WTC11 (cell line): ENCODE data around the gene CLPX. TPM values are rescaled to one million over a fixed set of nuclear protein-coding genes. Genes with fewer than 3 reads are reported as not detected.

ENCODE experiments used
- ATAC-seq: fragments of 200-7000 bp; cut with Tn5 transposase; 2 replicates; pipeline ENCODE4 v1.10.0; 2021; ENCODE audit warnings: mild to moderate bottlenecking, moderate library complexity
- CTCF ChIA-PET: fragments of 300-600 bp; sonication (Branson Sonifier 250); formaldehyde crosslinking; loops from one replicate; lab custom pipeline; 2021; ENCODE audit warnings: antibody characterized with exemption; lab: Charles Lee
- POLR2A ChIA-PET: fragments of 350-600 bp; sonication (Branson Sonifier 250); formaldehyde crosslinking; loops from one replicate; lab custom pipeline; 2021; ENCODE audit warnings: antibody characterized with exemption; lab: Charles Lee
- DNase-seq: peaks from one replicate; pipeline ENCODE4 v3.0.0; 2021; ENCODE audit warnings: low spot score
- H3K27ac Mint-ChIP-seq: 2 replicates; pipeline ENCODE4 v1.8.0; 2021; ENCODE audit warnings: mixed read lengths
- H3K27me3 Mint-ChIP-seq: 2 replicates; pipeline ENCODE4 v1.8.0; 2021; ENCODE audit warnings: low read depth, mild to moderate bottlenecking, moderate library complexity, mixed read lengths
- H3K36me3 Mint-ChIP-seq: 2 replicates; pipeline ENCODE4 v1.8.0; 2021; ENCODE audit warnings: mixed read lengths
- H3K4me1 Mint-ChIP-seq: 2 replicates; pipeline ENCODE4 v1.8.0; 2022; ENCODE audit warnings: mixed read lengths
- H3K4me3 Mint-ChIP-seq: 2 replicates; pipeline ENCODE4 v1.8.0; 2021; ENCODE audit warnings: mild to moderate bottlenecking, moderate library complexity, mixed read lengths
- H3K9me3 Mint-ChIP-seq: 2 replicates; pipeline ENCODE4 v1.8.0; 2021; ENCODE audit warnings: mixed read lengths
- CREM ChIP-seq: sonication (generic); formaldehyde crosslinking; IDR thresholded peaks from 2 replicates; pipeline ENCODE4 v1.8.1; 2022; ENCODE audit warnings: mild to moderate bottlenecking, missing genetic modification reagents, moderate library complexity
- ESRRA ChIP-seq: sonication (generic); formaldehyde crosslinking; IDR thresholded peaks from 2 replicates; pipeline ENCODE4 v1.8.1; 2022; ENCODE audit warnings: mild to moderate bottlenecking, missing genetic modification reagents, borderline replicate concordance
- FOXP1 ChIP-seq: sonication (generic); formaldehyde crosslinking; IDR thresholded peaks from 2 replicates; pipeline ENCODE4 v1.8.0; 2022; ENCODE audit warnings: missing genetic modification reagents, mild to moderate bottlenecking, moderate library complexity, borderline replicate concordance
- IRF2 ChIP-seq: sonication (generic); formaldehyde crosslinking; IDR thresholded peaks from 2 replicates; pipeline ENCODE4 v1.8.0; 2022; ENCODE audit warnings: low read depth, missing genetic modification reagents, borderline replicate concordance
- NFE2L1 ChIP-seq: sonication (generic); formaldehyde crosslinking; IDR thresholded peaks from 2 replicates; pipeline ENCODE4 v1.8.1; 2023; ENCODE audit warnings: missing genetic modification reagents
- NFYB ChIP-seq: sonication (generic); formaldehyde crosslinking; conservative IDR thresholded peaks from 2 replicates; pipeline ENCODE4 v1.8.0; 2022; ENCODE audit warnings: low read depth, missing genetic modification reagents
- RORB ChIP-seq: fragments of 250-450 bp; sonication (Bioruptor Pico); IDR thresholded peaks from 2 replicates; pipeline ENCODE4 v1.9.0; 2021; ENCODE audit warnings: mild to moderate bottlenecking
- TEAD4 ChIP-seq: sonication (generic); formaldehyde crosslinking; IDR thresholded peaks from 2 replicates; pipeline ENCODE4 v1.8.0; 2022; ENCODE audit warnings: mild to moderate bottlenecking, missing genetic modification reagents
- ZBTB21 ChIP-seq: sonication (generic); formaldehyde crosslinking; IDR thresholded peaks from 2 replicates; pipeline ENCODE4 v1.8.1; 2023; ENCODE audit warnings: mild to moderate bottlenecking, missing genetic modification reagents, borderline replicate concordance
- ZNF263 ChIP-seq: sonication (generic); formaldehyde crosslinking; IDR thresholded peaks from 2 replicates; pipeline ENCODE4 v1.8.1; 2022; ENCODE audit warnings: low read depth, mild to moderate bottlenecking, moderate library complexity, missing genetic modification reagents
- ZNF396 ChIP-seq: fragments of 250-450 bp; sonication (Bioruptor Pico); IDR thresholded peaks from 2 replicates; pipeline ENCODE4 v1.8.0; 2021; ENCODE audit warnings: mild to moderate bottlenecking, moderate library complexity, borderline replicate concordance
- ZNF671 ChIP-seq: fragments of 250-450 bp; sonication (Bioruptor Pico); IDR thresholded peaks from 2 replicates; pipeline ENCODE4 v1.8.0; 2021; ENCODE audit warnings: mild to moderate bottlenecking
- total RNA-seq: library from RNA; stranded (reverse); gene quantifications from 3 replicates; pipeline ENCODE4 v1.2.3, GENCODE V29; 2021
- TF ChIP-seq, protein P1 (sequence below): sonication (generic); formaldehyde crosslinking; conservative IDR thresholded peaks from 2 replicates; pipeline ENCODE4 v1.8.1; 2022; ENCODE audit warnings: mild to moderate bottlenecking, missing genetic modification reagents
- TF ChIP-seq, protein P2 (sequence below): sonication (generic); formaldehyde crosslinking; IDR thresholded peaks from 2 replicates; pipeline ENCODE4 v1.8.0; 2022; ENCODE audit warnings: mild to moderate bottlenecking, missing genetic modification reagents
- TF ChIP-seq, protein P3 (sequence below): fragments of 200-600 bp; IDR thresholded peaks from 2 replicates; pipeline ENCODE4 v1.8.0; 2022; ENCODE audit warnings: antibody characterized with exemption
- TF ChIP-seq, protein P4 (sequence below): sonication (generic); formaldehyde crosslinking; IDR thresholded peaks from 2 replicates; pipeline ENCODE4 v1.8.1; 2022; ENCODE audit warnings: low read depth, mild to moderate bottlenecking, moderate library complexity, missing genetic modification reagents, borderline replicate concordance
- TF ChIP-seq, protein P5 (sequence below): sonication (generic); formaldehyde crosslinking; IDR thresholded peaks from 2 replicates; pipeline ENCODE4 v1.8.0; 2022; ENCODE audit warnings: missing genetic modification reagents
- TF ChIP-seq, protein P6 (sequence below): sonication (generic); formaldehyde crosslinking; IDR thresholded peaks from 2 replicates; pipeline ENCODE4 v1.8.0; 2022; ENCODE audit warnings: mild to moderate bottlenecking, missing genetic modification reagents

The CLPX gene
- total RNA-seq, 1 experiment from 2014 or later, result 68.7 TPM

DNA sequence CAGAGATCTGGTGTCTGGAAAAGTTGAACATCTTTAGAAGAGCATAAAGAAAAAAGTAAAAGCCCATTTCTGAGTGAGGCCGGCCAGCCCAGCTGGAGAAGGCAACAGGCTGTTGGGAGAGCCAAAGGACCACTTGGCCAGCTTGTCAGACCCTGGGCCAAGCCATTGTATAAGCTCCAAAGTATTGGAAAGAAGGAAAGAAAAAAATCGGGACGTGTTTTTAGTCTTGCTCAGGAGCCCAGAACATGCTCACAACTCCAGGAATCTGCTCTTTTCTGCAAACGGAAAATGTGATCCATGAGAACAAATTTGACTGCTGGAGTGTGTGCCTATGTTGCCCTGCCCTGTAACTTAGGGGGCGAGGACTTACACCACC lies 10.4 kb upstream of the CLPX start:
- TF ChIP-seq ZBTB21 (CRISPR knock-in tag) (no peak), NFYB (CRISPR knock-in tag) (no peak), CREM (CRISPR knock-in tag) (no peak), TEAD4 (no peak), FOXP1 (CRISPR knock-in tag) (no peak), ZNF671 (CRISPR knock-in tag) (no peak), ZNF396 (CRISPR knock-in tag) (no peak), IRF2 (CRISPR knock-in tag) (no peak), RORB (no peak), NFE2L1 (CRISPR knock-in tag) (no peak), ZNF263 (no peak), ESRRA (CRISPR knock-in tag) (no peak)
- TF ChIP-seq, protein P1, sequence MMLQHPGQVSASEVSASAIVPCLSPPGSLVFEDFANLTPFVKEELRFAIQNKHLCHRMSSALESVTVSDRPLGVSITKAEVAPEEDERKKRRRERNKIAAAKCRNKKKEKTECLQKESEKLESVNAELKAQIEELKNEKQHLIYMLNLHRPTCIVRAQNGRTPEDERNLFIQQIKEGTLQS (CRISPR knock-in tag), result no peak
- TF ChIP-seq, protein P2, sequence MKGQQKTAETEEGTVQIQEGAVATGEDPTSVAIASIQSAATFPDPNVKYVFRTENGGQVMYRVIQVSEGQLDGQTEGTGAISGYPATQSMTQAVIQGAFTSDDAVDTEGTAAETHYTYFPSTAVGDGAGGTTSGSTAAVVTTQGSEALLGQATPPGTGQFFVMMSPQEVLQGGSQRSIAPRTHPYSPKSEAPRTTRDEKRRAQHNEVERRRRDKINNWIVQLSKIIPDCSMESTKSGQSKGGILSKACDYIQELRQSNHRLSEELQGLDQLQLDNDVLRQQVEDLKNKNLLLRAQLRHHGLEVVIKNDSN (CRISPR knock-in tag), result no peak
- TF ChIP-seq, protein P3, sequence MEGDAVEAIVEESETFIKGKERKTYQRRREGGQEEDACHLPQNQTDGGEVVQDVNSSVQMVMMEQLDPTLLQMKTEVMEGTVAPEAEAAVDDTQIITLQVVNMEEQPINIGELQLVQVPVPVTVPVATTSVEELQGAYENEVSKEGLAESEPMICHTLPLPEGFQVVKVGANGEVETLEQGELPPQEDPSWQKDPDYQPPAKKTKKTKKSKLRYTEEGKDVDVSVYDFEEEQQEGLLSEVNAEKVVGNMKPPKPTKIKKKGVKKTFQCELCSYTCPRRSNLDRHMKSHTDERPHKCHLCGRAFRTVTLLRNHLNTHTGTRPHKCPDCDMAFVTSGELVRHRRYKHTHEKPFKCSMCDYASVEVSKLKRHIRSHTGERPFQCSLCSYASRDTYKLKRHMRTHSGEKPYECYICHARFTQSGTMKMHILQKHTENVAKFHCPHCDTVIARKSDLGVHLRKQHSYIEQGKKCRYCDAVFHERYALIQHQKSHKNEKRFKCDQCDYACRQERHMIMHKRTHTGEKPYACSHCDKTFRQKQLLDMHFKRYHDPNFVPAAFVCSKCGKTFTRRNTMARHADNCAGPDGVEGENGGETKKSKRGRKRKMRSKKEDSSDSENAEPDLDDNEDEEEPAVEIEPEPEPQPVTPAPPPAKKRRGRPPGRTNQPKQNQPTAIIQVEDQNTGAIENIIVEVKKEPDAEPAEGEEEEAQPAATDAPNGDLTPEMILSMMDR, result no peak
- TF ChIP-seq, protein P4, sequence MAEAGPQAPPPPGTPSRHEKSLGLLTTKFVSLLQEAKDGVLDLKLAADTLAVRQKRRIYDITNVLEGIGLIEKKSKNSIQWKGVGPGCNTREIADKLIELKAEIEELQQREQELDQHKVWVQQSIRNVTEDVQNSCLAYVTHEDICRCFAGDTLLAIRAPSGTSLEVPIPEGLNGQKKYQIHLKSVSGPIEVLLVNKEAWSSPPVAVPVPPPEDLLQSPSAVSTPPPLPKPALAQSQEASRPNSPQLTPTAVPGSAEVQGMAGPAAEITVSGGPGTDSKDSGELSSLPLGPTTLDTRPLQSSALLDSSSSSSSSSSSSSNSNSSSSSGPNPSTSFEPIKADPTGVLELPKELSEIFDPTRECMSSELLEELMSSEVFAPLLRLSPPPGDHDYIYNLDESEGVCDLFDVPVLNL (CRISPR knock-in tag), result no peak
- TF ChIP-seq, protein P5, sequence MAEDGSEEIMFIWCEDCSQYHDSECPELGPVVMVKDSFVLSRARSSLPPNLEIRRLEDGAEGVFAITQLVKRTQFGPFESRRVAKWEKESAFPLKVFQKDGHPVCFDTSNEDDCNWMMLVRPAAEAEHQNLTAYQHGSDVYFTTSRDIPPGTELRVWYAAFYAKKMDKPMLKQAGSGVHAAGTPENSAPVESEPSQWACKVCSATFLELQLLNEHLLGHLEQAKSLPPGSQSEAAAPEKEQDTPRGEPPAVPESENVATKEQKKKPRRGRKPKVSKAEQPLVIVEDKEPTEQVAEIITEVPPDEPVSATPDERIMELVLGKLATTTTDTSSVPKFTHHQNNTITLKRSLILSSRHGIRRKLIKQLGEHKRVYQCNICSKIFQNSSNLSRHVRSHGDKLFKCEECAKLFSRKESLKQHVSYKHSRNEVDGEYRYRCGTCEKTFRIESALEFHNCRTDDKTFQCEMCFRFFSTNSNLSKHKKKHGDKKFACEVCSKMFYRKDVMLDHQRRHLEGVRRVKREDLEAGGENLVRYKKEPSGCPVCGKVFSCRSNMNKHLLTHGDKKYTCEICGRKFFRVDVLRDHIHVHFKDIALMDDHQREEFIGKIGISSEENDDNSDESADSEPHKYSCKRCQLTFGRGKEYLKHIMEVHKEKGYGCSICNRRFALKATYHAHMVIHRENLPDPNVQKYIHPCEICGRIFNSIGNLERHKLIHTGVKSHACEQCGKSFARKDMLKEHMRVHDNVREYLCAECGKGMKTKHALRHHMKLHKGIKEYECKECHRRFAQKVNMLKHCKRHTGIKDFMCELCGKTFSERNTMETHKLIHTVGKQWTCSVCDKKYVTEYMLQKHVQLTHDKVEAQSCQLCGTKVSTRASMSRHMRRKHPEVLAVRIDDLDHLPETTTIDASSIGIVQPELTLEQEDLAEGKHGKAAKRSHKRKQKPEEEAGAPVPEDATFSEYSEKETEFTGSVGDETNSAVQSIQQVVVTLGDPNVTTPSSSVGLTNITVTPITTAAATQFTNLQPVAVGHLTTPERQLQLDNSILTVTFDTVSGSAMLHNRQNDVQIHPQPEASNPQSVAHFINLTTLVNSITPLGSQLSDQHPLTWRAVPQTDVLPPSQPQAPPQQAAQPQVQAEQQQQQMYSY, result no peak
- ATAC-seq (no peak), DNase-seq (no peak)
- CTCF ChIA-PET, result interaction anchor here (0.7 to 2.3 kb wide), 7 partner anchors 12 to 102 kb away, joined by 3 to 14 read pairs (median 5); partner anchors contain the start of genes CILP and PARP16
- Mint-ChIP-seq H3K27ac (no peak overlapping the region), H3K4me3 (no peak overlapping the region), H3K4me1 (peaks cover 5% of the 10 kb centered on the region; the same call in 1 of the 2 replicates), H3K27me3 (no peaks in the 10 kb centered on the region), H3K36me3 (no peaks in the 10 kb centered on the region), H3K9me3 (peaks cover 7% of the 10 kb centered on the region)
- POLR2A ChIA-PET, result no interaction called here

DNA sequence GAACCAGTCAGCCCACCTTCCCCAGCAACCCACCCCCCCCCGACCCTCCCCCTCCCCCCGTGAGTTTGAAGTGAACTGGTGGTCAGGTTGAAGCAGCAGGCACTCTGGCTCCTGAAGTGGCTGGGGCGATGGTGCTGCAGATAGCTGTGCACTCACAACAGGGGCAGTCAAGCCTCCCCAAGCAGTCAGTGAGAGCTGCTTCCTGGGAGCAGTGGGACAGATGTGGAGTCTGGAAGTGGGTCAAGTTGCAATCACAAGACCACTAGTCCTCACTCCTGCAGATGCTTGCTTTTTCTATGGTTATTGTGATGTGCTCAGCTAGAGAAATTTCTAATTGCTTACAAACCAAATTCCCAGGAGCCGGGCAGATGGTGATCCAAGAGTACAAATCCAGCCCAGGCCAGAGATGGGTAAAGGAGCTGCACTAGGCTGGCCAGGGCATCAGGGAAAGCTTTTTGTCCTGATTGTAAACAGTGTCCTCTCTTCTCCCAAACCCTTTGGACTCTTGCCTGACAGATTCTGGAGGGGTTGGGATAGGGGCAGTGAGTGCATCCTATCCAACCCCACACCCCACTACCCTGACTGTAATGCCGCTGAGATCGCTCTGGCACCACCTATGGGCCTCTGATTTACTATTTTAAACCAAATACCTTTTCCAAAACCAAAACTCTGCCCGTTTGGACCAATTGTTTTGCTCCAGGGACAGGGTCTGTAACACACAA lies 9.8 kb upstream of the CLPX start:
- H3K27ac Mint-ChIP-seq, result no peak overlapping the region
- no peaks in the 10 kb centered on the region for H3K36me3 Mint-ChIP-seq
- H3K4me1 Mint-ChIP-seq, result peaks cover 5% of the 10 kb centered on the region; the same call in 1 of the 2 replicates
- H3K4me3 Mint-ChIP-seq, result no peak overlapping the region
- ChIA-PET CTCF (interaction anchor here (0.7 to 2.3 kb wide), 12 partner anchors 9 to 1506 kb away, joined by 3 to 14 read pairs (median 4); partner anchors contain the start of genes CILP and PARP16), POLR2A (interaction anchor here (1.0 kb wide), 1 partner anchor 110 kb away, joined by 3 read pairs; the partner anchor contains the start of gene RNU5B-1)
- peak; percentile 79 for ATAC-seq
- peaks cover 7% of the 10 kb centered on the region for H3K9me3 Mint-ChIP-seq
- no peak for DNase-seq
- no peaks in the 10 kb centered on the region for H3K27me3 Mint-ChIP-seq
- TF ChIP-seq, protein P5, result no peak
- TF ChIP-seq, protein P6, sequence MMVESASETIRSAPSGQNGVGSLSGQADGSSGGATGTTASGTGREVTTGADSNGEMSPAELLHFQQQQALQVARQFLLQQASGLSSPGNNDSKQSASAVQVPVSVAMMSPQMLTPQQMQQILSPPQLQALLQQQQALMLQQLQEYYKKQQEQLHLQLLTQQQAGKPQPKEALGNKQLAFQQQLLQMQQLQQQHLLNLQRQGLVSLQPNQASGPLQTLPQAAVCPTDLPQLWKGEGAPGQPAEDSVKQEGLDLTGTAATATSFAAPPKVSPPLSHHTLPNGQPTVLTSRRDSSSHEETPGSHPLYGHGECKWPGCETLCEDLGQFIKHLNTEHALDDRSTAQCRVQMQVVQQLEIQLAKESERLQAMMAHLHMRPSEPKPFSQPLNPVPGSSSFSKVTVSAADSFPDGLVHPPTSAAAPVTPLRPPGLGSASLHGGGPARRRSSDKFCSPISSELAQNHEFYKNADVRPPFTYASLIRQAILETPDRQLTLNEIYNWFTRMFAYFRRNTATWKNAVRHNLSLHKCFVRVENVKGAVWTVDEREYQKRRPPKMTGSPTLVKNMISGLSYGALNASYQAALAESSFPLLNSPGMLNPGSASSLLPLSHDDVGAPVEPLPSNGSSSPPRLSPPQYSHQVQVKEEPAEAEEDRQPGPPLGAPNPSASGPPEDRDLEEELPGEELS (CRISPR knock-in tag), result no peak
